Pancreas (tissue), 10 donors: ENCODE measurements around the gene DNAH12. TPM values are rescaled to one million over a fixed set of nuclear protein-coding genes. Genes with fewer than 3 reads are reported as not detected.

Experiments
- ATAC-seq, 4 donors: fragments of 200-7000 bp; cut with Tn5 transposase; one replicate each; pipeline versions ENCODE4 v1.8.0 to v1.9.1; 2020; ENCODE audit warnings: mild to moderate bottlenecking in 4 of 4, moderate library complexity in 4 of 4
- DNase-seq, 6 donors: peaks; one replicate each; pipeline ENCODE4 v3.0.0-alpha.2; 2020
- FAIRE-seq: peaks from 2 replicates; lab custom pipeline; 2012; peaks lifted over from hg19 to GRCh38; lab: Jason Lieb, UNC
- H3K27ac ChIP-seq, 4 donors: fragments of 200-600 bp; sonication (generic); 1 replicate in 3 of 4; 2 replicates in 1 of 4; pipeline versions ENCODE4 v1.5.0 to v1.8.0; 2020
- H3K27me3 ChIP-seq, 4 donors: fragments of 200-600 bp; one replicate each; pipeline ENCODE4 v1.8.0; 2021
- H3K36me3 ChIP-seq, 3 donors: fragments of 200-600 bp; sonication (generic) in 1 of 3; one replicate each; pipeline versions ENCODE4 v1.5.0 to v1.8.0; 2020 to 2021
- H3K4me1 ChIP-seq, 3 donors: fragments of 200-600 bp; one replicate each; pipeline ENCODE4 v1.8.0; 2021
- H3K4me3 ChIP-seq, 4 donors: fragments of 200-600 bp; sonication (generic) in 2 of 4; one replicate each; pipeline versions ENCODE4 v1.5.0 to v1.8.0; 2020 to 2021
- H3K9me3 ChIP-seq, 4 donors: fragments of 200-600 bp; one replicate each; pipeline ENCODE4 v1.8.0; 2021
- CTCF ChIP-seq, 4 donors: fragments of 200-600 bp; sonication (generic) in 3 of 4; IDR thresholded peaks; one replicate each; pipeline versions ENCODE4 v1.5.0 to v1.8.0; 2021; ENCODE audit warnings: antibody characterized with exemption in 4 of 4
- WGBS, 2 donors: extraction: QIAGEN DNeasy Blood & Tissue Kit; methylation state at CpG; one replicate each; pipeline ENCODE4 v1.1.7; 2013; 5-methylcytosine and 5-hydroxymethylcytosine counted together
- intact Hi-C, 3 donors: fragments of 100-400 bp; cut with DNase I; formaldehyde crosslinking; loops; one replicate each; pipeline versions ENCODE4 v1.11.1 to v1.14.2; 2022
- polyA plus RNA-seq, 2 donors: library from polyadenylated mRNA; stranded (reverse); fragments of 200-250 nt; gene quantifications; one replicate each; pipeline ENCODE4 v1.2.3, GENCODE V29; 2013
- total RNA-seq, 6 donors: library from RNA; stranded (reverse); fragmentation: NEBNext Ultra II Directional in 4 of 6; extraction: Animal tissue kit (Norgen Biotek cat#: 25700) in 4 of 6; gene quantifications; one replicate each; pipeline versions ENCODE4 v1.2.1 to v1.2.4, GENCODE V29; 2021 to 2023
- donor health status: healthy with polysubstance abuse.
- donor health status: DM: no; HTN: no; CAD: no; lungs with moderate emphysema.
- donor health status: DM: no; HTN: no; CAD: no.
- donor health status: control.
- donor health status: control.
- donor health status: Bipolar disorder and iron deficiency.
- donor health status: DM: yes; HTN: yes; CAD: no.
- donor health status: DM: no; HTN: no; CAD: no.
- donor health status: DM: no; HTN: no; CAD: no.
- donor health status: DM: yes; HTN: yes; CAD: no.

DNAH12 gene
- total and polyA plus RNA-seq, 8 donors: 0.38 to 6.1 (median 0.90) TPM

GRCh38 chr3:57386307-57386706 is 157.8 kb downstream of the DNAH12 start:
- WGBS, 2 donors: 72 to 79% methylated on average over 4 of the region's 4 CpGs
- intact Hi-C loops: no loop called here
- Histone ChIP-seq H3K4me1 (peaks cover 0 to 6% (median 0%) of the 10 kb centered on the region in 3 donors), H3K4me3 (no peak overlapping the region), H3K9me3 (no peaks in the 10 kb centered on the region), H3K27me3 (no peaks in the 10 kb centered on the region), H3K27ac (no peak overlapping the region), H3K36me3 (no peaks in the 10 kb centered on the region)
- DNase-seq: no peak
- FAIRE-seq: no peak
- ATAC-seq: no peak
- TF ChIP-seq CTCF (IDR thresholded peaks at IDR 0.05): no peak

- no peak for TF ChIP-seq CTCF (IDR thresholded peaks at IDR 0.05)
- no peaks in the 10 kb centered on the region for H3K27me3 ChIP-seq
- intact Hi-C loops: no loop called here
- H3K36me3 ChIP-seq: no peaks in the 10 kb centered on the region
- peaks cover 0 to 6% (median 0%) of the 10 kb centered on the region in 3 donors for H3K4me1 ChIP-seq
- H3K9me3 ChIP-seq: no peaks in the 10 kb centered on the region
- no peak for ATAC-seq
- no peak overlapping the region for H3K4me3 ChIP-seq
- 39 to 62% methylated on average over 5 of the region's 5 CpGs for WGBS, 2 donors
- no peak overlapping the region for H3K27ac ChIP-seq
- no peak for FAIRE-seq
- DNase-seq: no peak
These were observed 158.6 kb downstream of the DNAH12 start for GRCh38 chr3:57385498-57385897.

GRCh38 chr3:57383838-57384237 is 160.3 kb downstream of the DNAH12 start:
- H3K4me3 ChIP-seq: no peak overlapping the region
- DNase-seq (no peak), FAIRE-seq (no peak), ATAC-seq (no peak)
- H3K36me3 ChIP-seq: no peaks in the 10 kb centered on the region
- intact Hi-C loops: no loop called here
- H3K27ac ChIP-seq: no peak overlapping the region
- peaks cover 0 to 6% (median 0%) of the 10 kb centered on the region in 3 donors for H3K4me1 ChIP-seq
- no peaks in the 10 kb centered on the region for H3K9me3 ChIP-seq
- no peak for TF ChIP-seq CTCF (IDR thresholded peaks at IDR 0.05)
- no peaks in the 10 kb centered on the region for H3K27me3 ChIP-seq
- 79 to 89% methylated on average over 2 of the region's 2 CpGs for WGBS, 2 donors

GRCh38 chr3:57383406-57383805 is 160.7 kb downstream of the DNAH12 start:
- no peaks in the 10 kb centered on the region for H3K9me3 ChIP-seq
- H3K27me3 ChIP-seq: no peaks in the 10 kb centered on the region
- H3K36me3 ChIP-seq: no peaks in the 10 kb centered on the region
- H3K4me1 ChIP-seq: peaks cover 0 to 6% (median 0%) of the 10 kb centered on the region in 3 donors
- no peak overlapping the region for H3K27ac ChIP-seq
- no peak for ATAC-seq
- no peak for DNase-seq
- 65 to 76% methylated on average over 2 of the region's 2 CpGs for WGBS, 2 donors
- TF ChIP-seq CTCF (IDR thresholded peaks at IDR 0.05): no peak
- H3K4me3 ChIP-seq: no peak overlapping the region
- no peak for FAIRE-seq
- intact Hi-C loops: no loop called here

GRCh38 chr3:57382933-57383332 is 161.2 kb downstream of the DNAH12 start:
- Histone ChIP-seq H3K4me1 (peaks cover 0 to 6% (median 0%) of the 10 kb centered on the region in 3 donors), H3K27ac (no peak overlapping the region), H3K27me3 (no peaks in the 10 kb centered on the region), H3K4me3 (no peak overlapping the region), H3K36me3 (no peaks in the 10 kb centered on the region), H3K9me3 (no peaks in the 10 kb centered on the region)
- WGBS, 2 donors: 78 to 87% methylated on average over 2 of the region's 2 CpGs
- ATAC-seq (no peak), DNase-seq (no peak), FAIRE-seq (no peak)
- TF ChIP-seq CTCF (IDR thresholded peaks at IDR 0.05): no peak
- intact Hi-C loops: no loop called here
